Fibroblast of lung (primary cell): Measurements from ENCODE around the gene ADRA1B. TPM values are rescaled to one million over a fixed set of nuclear protein-coding genes. Genes with fewer than 3 reads are reported as not detected.

Experiments
- DNase-seq, 2 donors: peaks; one replicate each; pipeline versions ENCODE4 v3.0.0 to v3.0.0-alpha.2; 2010; ENCODE audit warnings: low read depth in 2 of 2
- H2AFZ ChIP-seq: 2 replicates; pipeline ENCODE4 v1.5.1; 2012; ENCODE audit warnings: low read length, control low read depth, inconsistent platforms
- H3K27ac ChIP-seq: 2 replicates; pipeline ENCODE4 v1.5.1; 2011; ENCODE audit warnings: low read length, control low read depth; ENCODE audit not compliant: insufficient read depth
- H3K27me3 ChIP-seq: 2 replicates; pipeline ENCODE4 v1.5.1; 2011; ENCODE audit warnings: mild to moderate bottlenecking, low read length; ENCODE audit not compliant: control insufficient read depth, insufficient read depth
- H3K36me3 ChIP-seq: 2 replicates; pipeline ENCODE4 v1.5.1; 2011; ENCODE audit warnings: low read length; ENCODE audit not compliant: control insufficient read depth, insufficient read depth
- H3K4me1 ChIP-seq: 2 replicates; pipeline ENCODE4 v1.5.1; 2011; ENCODE audit warnings: low read length; ENCODE audit not compliant: control insufficient read depth, insufficient read depth; ENCODE audit errors: extremely low read depth
- H3K4me2 ChIP-seq: 2 replicates; pipeline ENCODE4 v1.5.1; 2011; ENCODE audit warnings: low read length, control low read depth; ENCODE audit not compliant: insufficient read depth; ENCODE audit errors: extremely low read depth
- H3K4me3 ChIP-seq, 4 experiments: fragments of 200-600 bp in 1 of 4; sonication (generic) in 1 of 4; replicated peaks in 1 of 4; 2 replicates each; pipeline ENCODE4 v1.5.1; 2011 to 2016; ENCODE audit warnings: low read length in 4 of 4, low read depth in 3 of 4, mild to moderate bottlenecking in 3 of 4, control low read depth in 2 of 4, inconsistent platforms in 1 of 4, mixed read lengths in 1 of 4; ENCODE audit not compliant: insufficient read depth in 1 of 4; ENCODE audit errors: control extremely low read depth in 1 of 4
- H3K79me2 ChIP-seq: 2 replicates; pipeline ENCODE4 v1.5.1; 2012; ENCODE audit warnings: mild to moderate bottlenecking, low read length, inconsistent platforms; ENCODE audit not compliant: control insufficient read depth, insufficient read depth
- H3K9ac ChIP-seq: 2 replicates; pipeline ENCODE4 v1.5.1; 2011; ENCODE audit warnings: mild to moderate bottlenecking, low read length, control low read depth; ENCODE audit not compliant: insufficient read depth
- H3K9me3 ChIP-seq: 2 replicates; pipeline ENCODE4 v1.5.1; 2012; ENCODE audit warnings: low read depth, low read length; ENCODE audit not compliant: control insufficient read depth, insufficient read depth
- H4K20me1 ChIP-seq: 2 replicates; pipeline ENCODE4 v1.5.1; 2011; ENCODE audit warnings: low read length; ENCODE audit not compliant: control insufficient read depth, insufficient read depth; ENCODE audit errors: extremely low read depth
- EZH2 ChIP-seq: IDR thresholded peaks from 2 replicates; pipeline ENCODE4 v1.5.1; 2012; ENCODE audit warnings: low read length, control low read depth, mild to moderate bottlenecking; ENCODE audit errors: missing control alignments
- polyA plus RNA-seq, 2 donors: library from polyadenylated mRNA; depleted of rRNA in 1 of 2; stranded (reverse) in 1 of 2; unstranded in 1 of 2; fragments of >200 nt; gene quantifications; 2 replicates each; pipeline ENCODE4 v1.2.1, GENCODE V29; 2011 to 2012; ENCODE audit warnings: missing spikeins in 1 of 2
- total RNA-seq: library from RNA; depleted of rRNA; stranded (reverse); fragments of >200 nt; gene quantifications from 2 replicates; pipeline ENCODE4 v1.2.1, GENCODE V29; 2014
- TF ChIP-seq, protein P1 (sequence below), 2 donors: IDR thresholded peaks in 1 of 2; conservative IDR thresholded peaks in 1 of 2; 1 replicate in 1 of 2; 2 replicates in 1 of 2; pipeline ENCODE4 v1.5.1; 2011 to 2012; ENCODE audit warnings: low read length in 2 of 2, control low read depth in 1 of 2, inconsistent platforms in 1 of 2, low read depth in 1 of 2, mild to moderate bottlenecking in 1 of 2

Gene ADRA1B
- total and polyA plus RNA-seq, 2 donors (not counting 1 experiment from before 2014, with no cell fraction given): 0.99 to 1.7 TPM

DNA sequence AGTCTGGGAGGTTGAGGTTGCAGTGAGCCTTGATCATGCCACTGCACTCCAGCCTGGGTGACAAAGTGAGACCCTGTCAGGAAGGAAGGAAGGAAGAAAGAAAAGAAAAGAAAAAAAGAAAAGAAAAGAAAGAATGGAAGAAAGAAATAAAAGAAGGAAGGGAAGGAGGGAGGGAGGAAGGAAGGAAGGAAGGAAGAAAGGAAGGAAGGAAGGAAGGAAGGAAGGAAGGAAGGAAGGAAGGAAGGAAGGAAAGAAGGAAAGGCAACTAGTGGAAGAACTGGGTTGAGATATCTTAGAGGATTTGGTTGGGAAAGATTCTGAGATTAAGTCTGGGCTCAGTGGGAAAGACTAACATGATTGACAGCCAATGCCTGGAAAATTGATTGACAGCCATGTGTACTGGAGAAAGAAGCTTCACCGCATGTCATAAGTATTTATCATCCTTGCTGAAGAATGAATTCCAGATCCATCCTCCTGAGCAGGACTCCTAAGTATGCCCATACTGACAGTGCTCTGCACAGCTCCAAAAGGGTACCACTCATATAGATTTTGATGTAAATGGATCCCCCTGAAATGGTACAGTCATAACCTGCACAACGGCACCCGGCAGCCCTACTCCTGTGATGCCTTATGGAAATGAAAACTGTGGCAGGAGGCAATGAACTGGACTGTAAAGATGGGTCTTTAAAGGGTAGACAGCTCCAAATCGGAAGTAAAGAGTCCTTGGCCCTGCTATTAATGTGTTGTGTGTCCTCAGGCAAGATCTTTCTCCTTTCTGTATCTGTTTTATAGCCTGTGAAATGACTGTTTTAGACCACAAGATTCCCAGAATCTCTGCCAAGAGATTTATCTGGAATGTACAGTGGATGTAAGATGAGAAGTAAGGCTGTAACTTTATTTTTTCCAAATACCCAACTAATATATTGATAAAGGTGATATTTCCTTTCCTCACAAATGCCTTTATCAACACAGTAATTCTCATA lies 16.9 kb upstream of the ADRA1B start:
- no peak overlapping the region for H3K9ac ChIP-seq
- TF ChIP-seq, protein P1, sequence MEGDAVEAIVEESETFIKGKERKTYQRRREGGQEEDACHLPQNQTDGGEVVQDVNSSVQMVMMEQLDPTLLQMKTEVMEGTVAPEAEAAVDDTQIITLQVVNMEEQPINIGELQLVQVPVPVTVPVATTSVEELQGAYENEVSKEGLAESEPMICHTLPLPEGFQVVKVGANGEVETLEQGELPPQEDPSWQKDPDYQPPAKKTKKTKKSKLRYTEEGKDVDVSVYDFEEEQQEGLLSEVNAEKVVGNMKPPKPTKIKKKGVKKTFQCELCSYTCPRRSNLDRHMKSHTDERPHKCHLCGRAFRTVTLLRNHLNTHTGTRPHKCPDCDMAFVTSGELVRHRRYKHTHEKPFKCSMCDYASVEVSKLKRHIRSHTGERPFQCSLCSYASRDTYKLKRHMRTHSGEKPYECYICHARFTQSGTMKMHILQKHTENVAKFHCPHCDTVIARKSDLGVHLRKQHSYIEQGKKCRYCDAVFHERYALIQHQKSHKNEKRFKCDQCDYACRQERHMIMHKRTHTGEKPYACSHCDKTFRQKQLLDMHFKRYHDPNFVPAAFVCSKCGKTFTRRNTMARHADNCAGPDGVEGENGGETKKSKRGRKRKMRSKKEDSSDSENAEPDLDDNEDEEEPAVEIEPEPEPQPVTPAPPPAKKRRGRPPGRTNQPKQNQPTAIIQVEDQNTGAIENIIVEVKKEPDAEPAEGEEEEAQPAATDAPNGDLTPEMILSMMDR (conservative IDR thresholded peaks at IDR 0.05 in 1 of 2, IDR thresholded peaks at IDR 0.05 in 1 of 2; ENCODE audit: low read depth in 1 of 2, low read length in 2 of 2): no peak
- TF ChIP-seq EZH2: no peak

DNA sequence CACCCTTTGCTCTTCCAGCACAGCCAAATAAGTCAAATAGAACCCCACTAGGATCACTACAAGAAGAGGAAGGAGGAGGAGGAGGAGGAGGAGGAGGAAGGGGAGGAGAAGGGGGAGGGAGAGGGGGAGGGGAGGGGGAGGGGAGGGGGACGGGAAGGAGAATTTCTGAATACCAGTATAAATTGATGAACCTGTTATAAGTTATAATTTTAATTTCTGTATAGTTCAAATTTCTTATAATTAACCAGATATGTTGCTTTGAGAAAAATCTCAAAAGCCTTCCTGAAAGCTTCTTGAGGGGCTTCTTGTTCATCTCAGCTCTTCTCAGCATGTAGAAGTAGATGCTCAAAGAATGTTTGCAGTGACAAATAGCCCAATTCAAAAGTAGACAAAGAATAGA lies 15.0 kb upstream of the ADRA1B start:
- H3K9ac ChIP-seq: no peak overlapping the region
- H3K27me3 ChIP-seq: no peaks in the 10 kb centered on the region
- H4K20me1 ChIP-seq: no peaks in the 10 kb centered on the region
- no peak overlapping the region for H2AFZ ChIP-seq
- no peaks in the 10 kb centered on the region for H3K9me3 ChIP-seq
- no peaks in the 10 kb centered on the region for H3K79me2 ChIP-seq
- H3K27ac ChIP-seq: no peak overlapping the region
- DNase-seq: no peak
- no peak overlapping the region for H3K4me3 ChIP-seq
- H3K4me2 ChIP-seq: no peak overlapping the region
- H3K4me1 ChIP-seq: no peaks in the 10 kb centered on the region
- TF ChIP-seq, protein P1 (conservative IDR thresholded peaks at IDR 0.05 in 1 of 2, IDR thresholded peaks at IDR 0.05 in 1 of 2; ENCODE audit: low read depth in 1 of 2, low read length in 2 of 2): no peak
- no peak for TF ChIP-seq EZH2
- no peaks in the 10 kb centered on the region for H3K36me3 ChIP-seq

More for the DNA sequence above, 16.9 kb upstream of the ADRA1B start:
- no peak overlapping the region for H3K27ac ChIP-seq
- H3K36me3 ChIP-seq: no peaks in the 10 kb centered on the region
- no peak overlapping the region for H2AFZ ChIP-seq
- H3K9me3 ChIP-seq: no peaks in the 10 kb centered on the region
- H3K4me3 ChIP-seq: no peak overlapping the region
- peak; percentile 36 to 78 for DNase-seq
- H3K79me2 ChIP-seq: no peaks in the 10 kb centered on the region
- H3K4me1 ChIP-seq: peaks cover 3% of the 10 kb centered on the region
- no peaks in the 10 kb centered on the region for H4K20me1 ChIP-seq
- H3K27me3 ChIP-seq: no peaks in the 10 kb centered on the region
- no peak overlapping the region for H3K4me2 ChIP-seq

DNA sequence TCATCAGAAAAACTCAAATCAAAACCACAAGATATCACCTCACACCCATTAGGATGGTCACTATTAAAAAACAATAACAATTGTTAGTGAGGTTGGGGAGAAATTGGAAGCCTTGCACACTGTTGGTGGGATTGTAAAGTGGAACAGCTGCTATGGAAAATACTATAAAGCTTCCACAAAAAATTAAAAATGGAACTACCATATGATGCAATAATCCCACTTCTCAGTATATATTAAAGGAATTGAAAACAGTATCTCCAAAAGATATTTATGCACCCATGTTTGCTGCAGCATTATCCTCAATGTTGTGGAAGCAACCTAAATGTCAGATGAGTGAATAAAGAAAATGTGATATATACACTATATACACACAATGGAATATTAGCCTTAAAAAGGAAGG lies 14.5 kb upstream of the ADRA1B start:
- Histone ChIP-seq H2AFZ (no peak overlapping the region), H3K9ac (no peak overlapping the region), H3K27ac (no peak overlapping the region), H3K79me2 (no peaks in the 10 kb centered on the region), H3K4me2 (no peak overlapping the region), H3K4me1 (no peaks in the 10 kb centered on the region), H4K20me1 (no peaks in the 10 kb centered on the region), H3K27me3 (no peaks in the 10 kb centered on the region), H3K36me3 (no peaks in the 10 kb centered on the region), H3K4me3 (no peak overlapping the region), H3K9me3 (no peaks in the 10 kb centered on the region)
- no peak for DNase-seq
- TF ChIP-seq EZH2: no peak
- TF ChIP-seq, protein P1 (conservative IDR thresholded peaks at IDR 0.05 in 1 of 2, IDR thresholded peaks at IDR 0.05 in 1 of 2; ENCODE audit: low read depth in 1 of 2, low read length in 2 of 2): no peak
